Breast epithelium (tissue), 4 donors: Measurements from ENCODE around the gene MYO18B. TPM values are rescaled to one million over a fixed set of nuclear protein-coding genes. Genes with fewer than 3 reads are reported as not detected.

Experiments
- DNase-seq, 2 donors: peaks; one replicate each; pipeline ENCODE4 v3.0.0-alpha.2; 2019; ENCODE audit warnings: low spot score in 2 of 2
- H3K27ac ChIP-seq, 2 donors: fragments of 200-600 bp; sonication (generic) in 1 of 2; one replicate each; pipeline ENCODE4 v1.5.1; 2016 to 2019; ENCODE audit warnings: mild to moderate bottlenecking in 1 of 2
- H3K27me3 ChIP-seq, 2 donors: fragments of 200-600 bp; sonication (generic) in 1 of 2; one replicate each; pipeline versions ENCODE4 v1.5.1 to v1.6.0; 2017 to 2019; ENCODE audit warnings: control low read depth in 1 of 2, mild to moderate bottlenecking in 1 of 2
- H3K36me3 ChIP-seq: fragments of 200-600 bp; one replicate; pipeline ENCODE4 v1.5.1; 2019
- H3K4me1 ChIP-seq, 2 donors: fragments of 200-600 bp; sonication (generic); one replicate each; pipeline ENCODE4 v1.5.1; 2016 to 2019; ENCODE audit warnings: control low read depth in 1 of 2
- H3K4me3 ChIP-seq, 3 donors: fragments of 200-600 bp; sonication (generic); 1 replicate in 2 of 3; 2 replicates in 1 of 3; pipeline ENCODE4 v1.5.1; 2016 to 2019; ENCODE audit warnings: mild to moderate bottlenecking in 3 of 3, moderate library complexity in 2 of 3
- H3K9me3 ChIP-seq, 2 donors: fragments of 200-600 bp; sonication (generic) in 1 of 2; one replicate each; pipeline ENCODE4 v1.5.1; 2016 to 2019; ENCODE audit warnings: control low read depth in 1 of 2
- CTCF ChIP-seq, 3 donors: fragments of 450-650 bp; IDR thresholded peaks; one replicate each; pipeline ENCODE4 v1.5.1; 2016 to 2017; ENCODE audit warnings: antibody characterized with exemption in 3 of 3, mild to moderate bottlenecking in 3 of 3, moderate library complexity in 3 of 3
- POLR2A ChIP-seq: fragments of 450-650 bp; IDR thresholded peaks from one replicate; pipeline ENCODE4 v1.6.1; 2016; ENCODE audit warnings: antibody characterized with exemption, mild to moderate bottlenecking, moderate library complexity
- POLR2AphosphoS5 ChIP-seq, 3 donors: sonication (generic); formaldehyde crosslinking; IDR thresholded peaks; one replicate each; pipeline ENCODE4 v1.6.1; 2017; ENCODE audit warnings: antibody characterized with exemption in 3 of 3
- intact Hi-C: fragments of 100-400 bp; cut with DNase I; formaldehyde crosslinking; loops from one replicate; pipeline ENCODE4 v1.15.1; 2023; ENCODE audit warnings: low total_unique reads
- total RNA-seq, 3 donors: library from RNA; depleted of rRNA; stranded (reverse); fragments of >200 nt; gene quantifications; one replicate each; pipeline ENCODE4 v1.1.0, GENCODE V29; 2016

MYO18B gene
- total RNA-seq, 3 donors from 2014 or later = under 0.01 to 0.16 (median 0.15) TPM

- no peak for TF ChIP-seq POLR2A
- no peak for TF ChIP-seq CTCF (IDR thresholded peaks at IDR 0.05)
- TF ChIP-seq POLR2AphosphoS5 (IDR thresholded peaks at IDR 0.05) = no peak
- no peak for DNase-seq
- Histone ChIP-seq H3K9me3 (peaks cover 7 to 11% of the 10 kb centered on the region in 2 donors), H3K4me1 (no peaks in the 10 kb centered on the region), H3K36me3 (no peaks in the 10 kb centered on the region), H3K4me3 (no peak overlapping the region), H3K27ac (no peak overlapping the region), H3K27me3 (peaks cover 0 to 9% of the 10 kb centered on the region in 2 donors)
- intact Hi-C loops = no loop called here
Measured at GRCh38 chr22:26008587-26008986, 266.6 kb downstream of the MYO18B start.

- Histone ChIP-seq H3K4me3 (no peak overlapping the region), H3K36me3 (no peaks in the 10 kb centered on the region), H3K9me3 (no peaks in the 10 kb centered on the region), H3K27me3 (peaks cover 0 to 2% of the 10 kb centered on the region in 2 donors), H3K4me1 (no peaks in the 10 kb centered on the region), H3K27ac (no peak overlapping the region)
- no peak for TF ChIP-seq POLR2A
- TF ChIP-seq POLR2AphosphoS5 (IDR thresholded peaks at IDR 0.05) = no peak
- no peak for DNase-seq
- intact Hi-C loops = no loop called here
Measured at GRCh38 chr22:26016916-26017315, 274.9 kb downstream of the MYO18B start.

DNA sequence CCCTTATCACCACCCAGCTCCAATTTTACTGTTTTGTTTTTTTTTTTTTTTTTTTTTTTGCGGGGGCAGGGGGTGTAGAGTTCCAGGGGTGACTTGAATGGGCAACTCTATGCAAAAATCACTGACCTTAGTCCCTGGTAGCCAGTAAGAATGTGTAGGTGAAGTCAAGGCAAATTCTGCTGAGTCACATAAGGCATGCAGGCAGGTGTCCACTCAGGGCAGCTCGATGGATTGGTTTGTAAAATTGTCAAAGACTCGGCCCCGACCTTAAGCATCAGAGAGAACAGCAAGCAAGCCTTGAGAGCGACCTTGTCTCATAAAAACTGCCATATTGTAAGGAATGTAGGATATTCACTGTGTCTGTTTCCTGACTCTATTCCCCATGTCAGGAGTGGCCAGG lies 275.9 kb downstream of the MYO18B start:
- Histone ChIP-seq H3K36me3 (no peaks in the 10 kb centered on the region), H3K9me3 (no peaks in the 10 kb centered on the region), H3K27me3 (peaks cover 0 to 2% of the 10 kb centered on the region in 2 donors), H3K4me3 (no peak overlapping the region), H3K4me1 (no peaks in the 10 kb centered on the region), H3K27ac (no peak overlapping the region)
- DNase-seq = no peak
- intact Hi-C loops = no loop called here
- TF ChIP-seq CTCF (IDR thresholded peaks at IDR 0.05) = no peak
- TF ChIP-seq POLR2A = no peak
- no peak for TF ChIP-seq POLR2AphosphoS5 (IDR thresholded peaks at IDR 0.05)

GRCh38 chr22:26019596-26019995 lies 277.6 kb downstream of the MYO18B start:
- no peak overlapping the region for H3K4me3 ChIP-seq
- H3K36me3 ChIP-seq = no peaks in the 10 kb centered on the region
- intact Hi-C loops = no loop called here

DNA sequence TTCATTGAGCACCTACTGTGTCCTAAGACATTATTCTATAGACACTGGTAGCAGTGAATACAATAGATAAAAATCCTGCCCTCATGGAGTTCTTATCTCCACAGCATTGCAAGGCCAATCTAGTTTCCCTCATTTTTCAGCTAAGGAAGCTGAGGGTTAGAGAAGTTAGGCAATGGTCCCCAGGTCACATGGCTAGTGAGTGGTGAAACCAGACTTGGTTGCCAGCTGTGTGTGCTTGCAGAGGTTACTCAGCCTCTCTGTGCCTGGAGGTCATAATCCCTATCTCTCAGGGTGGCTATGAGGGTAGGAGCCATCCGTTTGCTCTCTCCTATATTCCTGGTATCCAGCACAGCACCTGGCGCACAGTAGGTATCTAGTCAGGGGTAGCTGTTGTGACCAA lies 279.5 kb downstream of the MYO18B start:
- TF ChIP-seq CTCF (IDR thresholded peaks at IDR 0.05) (no peak), POLR2AphosphoS5 (IDR thresholded peaks at IDR 0.05) (no peak), POLR2A (no peak)
- no peak for DNase-seq
- intact Hi-C loops = no loop called here

More at GRCh38 chr22:26019596-26019995, 277.6 kb downstream of the MYO18B start:
- Histone ChIP-seq H3K27ac (no peak overlapping the region), H3K9me3 (peaks cover 0 to 3% of the 10 kb centered on the region in 2 donors), H3K27me3 (peaks cover 0 to 2% of the 10 kb centered on the region in 2 donors), H3K4me1 (no peaks in the 10 kb centered on the region)
- DNase-seq = no peak
- TF ChIP-seq POLR2AphosphoS5 (IDR thresholded peaks at IDR 0.05) (no peak), POLR2A (no peak), CTCF (IDR thresholded peaks at IDR 0.05) (no peak)

More for the DNA sequence above, 279.5 kb downstream of the MYO18B start:
- peaks cover 0 to 2% of the 10 kb centered on the region in 2 donors for H3K27me3 ChIP-seq
- peaks cover 0 to 9% of the 10 kb centered on the region in 2 donors for H3K9me3 ChIP-seq
- H3K4me1 ChIP-seq = no peaks in the 10 kb centered on the region
- H3K4me3 ChIP-seq = no peak overlapping the region
- no peaks in the 10 kb centered on the region for H3K36me3 ChIP-seq
- H3K27ac ChIP-seq = no peak overlapping the region
